ENCODE measurements around the gene SLC19A1.
"Not testable (repeated sequence)": the region's sequence is repeated elsewhere in the genome, so short reads cannot be mapped to it uniquely, and the experiment has no call there.

The SLC19A1 gene

DNA sequence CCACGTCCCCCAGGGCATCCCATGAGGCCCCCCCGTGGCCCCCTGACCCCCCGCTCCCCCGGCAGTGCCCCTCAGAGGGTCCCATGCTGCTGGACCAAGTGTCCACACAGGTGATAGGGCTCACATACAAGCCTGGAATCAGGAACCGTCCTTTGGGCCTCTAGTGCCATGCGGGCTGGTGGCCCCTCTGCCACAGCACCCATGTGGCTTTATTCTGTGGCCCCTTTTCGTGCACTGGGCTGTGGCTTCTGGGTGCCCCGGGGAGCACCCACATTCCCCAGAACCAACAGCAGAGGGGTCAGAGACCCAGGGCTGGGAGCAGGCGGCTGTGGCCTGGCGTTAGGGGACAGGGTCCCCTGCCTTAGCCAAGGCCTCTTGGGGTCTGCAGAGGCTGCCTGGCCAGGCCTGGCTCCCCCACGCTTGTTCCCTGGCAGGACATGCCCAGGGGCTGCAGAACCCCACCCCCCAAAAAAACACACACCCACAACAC is 31.7 kb downstream of the SLC19A1 start:
- TF ChIP-seq JUND (IDR thresholded peaks at IDR 0.05; ENCODE audit: low read depth), result no peak
- DNase-seq (ENCODE audit: low read depth in 1 of 2, low spot score in 1 of 2), result no peak
- in situ Hi-C loops (cut with HindIII; ENCODE audit: low pct_unique_long_range_greater_than_20kb, low sequenced_read_pairs), result no loop called here

DNA sequence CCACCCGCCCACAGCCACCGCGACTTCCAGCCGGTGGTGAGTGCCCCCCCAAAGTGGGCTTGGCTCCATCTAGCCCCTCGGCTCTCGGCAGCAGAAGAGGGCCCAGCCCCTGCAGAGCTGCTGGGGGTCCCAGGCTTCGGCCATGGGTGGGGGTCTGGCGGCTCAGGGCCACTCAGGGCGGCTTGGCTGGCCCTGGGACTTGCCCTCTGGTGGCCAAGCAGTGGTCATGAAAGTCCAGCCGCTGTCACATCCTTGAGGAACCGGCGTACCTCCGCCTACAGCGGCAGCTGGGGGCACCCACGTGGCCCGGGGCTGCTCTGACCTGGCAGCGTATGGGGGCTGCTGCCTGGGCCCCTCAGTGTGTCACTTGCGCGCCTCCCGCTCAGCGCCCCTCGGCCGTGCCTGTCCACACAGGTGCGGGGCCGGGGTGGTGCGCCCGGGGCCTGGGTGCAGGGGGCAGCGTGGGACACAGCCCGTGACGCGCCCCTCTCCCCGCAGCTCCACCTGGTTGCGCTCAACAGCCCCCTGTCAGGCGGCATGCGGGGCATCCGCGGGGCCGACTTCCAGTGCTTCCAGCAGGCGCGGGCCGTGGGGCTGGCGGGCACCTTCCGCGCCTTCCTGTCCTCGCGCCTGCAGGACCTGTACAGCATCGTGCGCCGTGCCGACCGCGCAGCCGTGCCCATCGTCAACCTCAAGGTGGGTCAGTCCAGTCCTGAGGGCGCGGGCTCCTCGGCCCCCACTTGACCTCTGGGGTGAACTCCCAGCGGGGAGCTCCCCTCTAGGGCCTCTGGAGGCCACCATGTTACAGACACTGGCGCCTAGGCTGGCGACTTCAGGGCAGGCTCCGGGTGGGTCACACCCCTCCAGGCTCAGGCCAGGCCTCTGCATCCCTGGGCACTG is 32.4 kb downstream of the SLC19A1 start:
- TF ChIP-seq JUND (IDR thresholded peaks at IDR 0.05; ENCODE audit: low read depth), result no peak
- in situ Hi-C loops (cut with HindIII; ENCODE audit: low pct_unique_long_range_greater_than_20kb, low sequenced_read_pairs), result no loop called here
- DNase-seq (ENCODE audit: low read depth in 1 of 2, low spot score in 1 of 2), result no peak

DNA sequence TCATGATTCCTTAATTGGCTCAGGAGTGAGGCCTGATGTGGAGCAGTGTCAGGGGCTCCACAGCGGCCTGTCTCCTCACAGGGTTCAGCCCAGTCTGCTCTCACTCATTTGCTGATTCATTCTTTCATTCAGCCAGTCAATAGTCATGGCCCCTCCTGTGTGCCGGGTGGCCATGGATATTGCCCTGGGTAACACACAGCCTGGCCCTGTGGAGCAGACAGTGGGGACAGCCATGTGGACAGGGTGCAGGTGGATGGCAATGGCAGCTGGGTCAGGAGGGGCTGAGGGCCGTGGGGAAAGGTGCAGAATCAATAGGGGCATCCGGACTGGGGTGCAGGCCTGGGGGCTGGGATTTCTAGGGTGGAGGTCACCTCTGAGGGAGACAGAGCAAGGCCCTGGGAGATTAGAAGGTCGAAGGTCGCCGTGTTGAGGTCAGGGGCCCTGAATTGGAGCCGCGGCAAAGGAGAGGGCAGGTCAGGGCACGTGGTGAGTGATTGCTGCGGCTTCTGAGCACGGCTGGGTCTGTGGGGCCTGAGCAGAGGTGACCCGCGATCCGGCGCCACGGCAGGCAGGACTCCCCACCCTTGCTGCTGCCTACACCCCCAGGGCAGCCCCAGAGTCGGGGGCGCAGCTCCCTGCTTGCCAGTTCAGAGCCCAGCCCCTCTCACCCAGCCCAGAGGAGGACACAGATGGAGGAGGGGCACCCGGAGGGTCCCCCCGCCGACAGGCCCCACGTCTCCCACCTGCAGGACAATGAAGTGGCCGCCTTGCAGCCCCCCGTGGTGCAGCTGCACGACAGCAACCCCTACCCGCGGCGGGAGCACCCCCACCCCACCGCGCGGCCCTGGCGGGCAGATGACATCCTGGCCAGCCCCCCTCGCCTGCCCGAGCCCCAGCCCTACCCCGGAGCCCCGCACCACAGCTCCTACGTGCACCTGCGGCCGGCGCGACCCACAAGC is 33.4 kb downstream of the SLC19A1 start:
- in situ Hi-C loops (cut with HindIII; ENCODE audit: low pct_unique_long_range_greater_than_20kb, low sequenced_read_pairs), result no loop called here
- TF ChIP-seq JUND (IDR thresholded peaks at IDR 0.05; ENCODE audit: low read depth), result no peak

GRCh38 chr21:45507888-45508508 is 34.2 kb downstream of the SLC19A1 start:
- TF ChIP-seq JUND (IDR thresholded peaks at IDR 0.05; ENCODE audit: low read depth), result no peak
- no peak for DNase-seq (ENCODE audit: low read depth in 1 of 2, low spot score in 1 of 2)
- in situ Hi-C loops (cut with HindIII; ENCODE audit: low pct_unique_long_range_greater_than_20kb, low sequenced_read_pairs), result no loop called here

More for the DNA sequence above, 33.4 kb downstream of the SLC19A1 start:
- no peak for DNase-seq (ENCODE audit: low read depth in 1 of 2, low spot score in 1 of 2)

- DNase-seq (ENCODE audit: low read depth in 1 of 2, low spot score in 1 of 2), result no peak
- in situ Hi-C loops (cut with HindIII; ENCODE audit: low pct_unique_long_range_greater_than_20kb, low sequenced_read_pairs), result no loop called here
- TF ChIP-seq JUND (IDR thresholded peaks at IDR 0.05; ENCODE audit: low read depth), result no peak
Measured at GRCh38 chr21:45507523-45507875, 34.7 kb downstream of the SLC19A1 start.

GRCh38 chr21:45506836-45507522 is 35.3 kb downstream of the SLC19A1 start:
- no peak for TF ChIP-seq JUND (IDR thresholded peaks at IDR 0.05; ENCODE audit: low read depth)
- DNase-seq (ENCODE audit: low read depth in 1 of 2, low spot score in 1 of 2), result no peak
- in situ Hi-C loops (cut with HindIII; ENCODE audit: low pct_unique_long_range_greater_than_20kb, low sequenced_read_pairs), result no loop called here

- no peak for DNase-seq (ENCODE audit: low read depth in 1 of 2, low spot score in 1 of 2)
- in situ Hi-C loops (cut with HindIII; ENCODE audit: low pct_unique_long_range_greater_than_20kb, low sequenced_read_pairs), result no loop called here
Measured at GRCh38 chr21:45506241-45506817, 35.9 kb downstream of the SLC19A1 start.

GRCh38 chr21:45505416-45506021 is 36.7 kb downstream of the SLC19A1 start:
- no peak for TF ChIP-seq JUND (IDR thresholded peaks at IDR 0.05; ENCODE audit: low read depth)
- in situ Hi-C loops (cut with HindIII; ENCODE audit: low pct_unique_long_range_greater_than_20kb, low sequenced_read_pairs), result no loop called here
- DNase-seq (ENCODE audit: low read depth in 1 of 2, low spot score in 1 of 2), result peak in 1 of 2 experiments; percentile 25

More at GRCh38 chr21:45506241-45506817, 35.9 kb downstream of the SLC19A1 start:
- TF ChIP-seq JUND (IDR thresholded peaks at IDR 0.05; ENCODE audit: low read depth), result no peak

- in situ Hi-C loops (cut with HindIII; ENCODE audit: low pct_unique_long_range_greater_than_20kb, low sequenced_read_pairs), result no loop called here
- TF ChIP-seq JUND (IDR thresholded peaks at IDR 0.05; ENCODE audit: low read depth), result no peak
- no peak for DNase-seq (ENCODE audit: low read depth in 1 of 2, low spot score in 1 of 2)
Measured at GRCh38 chr21:45504516-45505415, 37.5 kb downstream of the SLC19A1 start.

DNA sequence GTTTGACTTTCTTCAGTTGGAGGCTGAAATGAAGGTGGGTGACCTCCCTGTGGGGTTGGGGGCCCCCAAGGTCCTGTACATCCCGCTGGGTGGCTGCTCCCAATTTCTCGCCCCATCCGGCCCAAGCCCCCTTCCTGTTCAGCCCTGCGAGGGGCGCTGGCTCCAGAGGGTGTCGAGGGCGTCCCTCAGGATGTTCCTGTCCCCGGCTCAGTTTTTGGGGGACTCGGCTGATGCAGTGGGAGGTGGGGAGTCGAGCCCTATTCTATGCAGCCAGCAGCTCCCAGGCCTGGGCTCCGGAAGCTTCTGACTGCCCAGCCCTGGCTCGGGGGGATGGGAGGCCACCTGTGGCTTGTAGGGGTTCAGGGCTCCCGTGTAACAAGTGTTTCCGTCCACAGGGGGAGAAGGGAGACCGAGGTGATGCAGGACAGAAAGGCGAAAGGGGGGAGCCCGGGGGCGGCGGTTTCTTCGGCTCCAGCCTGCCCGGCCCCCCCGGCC is 38.2 kb downstream of the SLC19A1 start:
- no peak for DNase-seq (ENCODE audit: low read depth in 1 of 2, low spot score in 1 of 2)
- no peak for TF ChIP-seq JUND (IDR thresholded peaks at IDR 0.05; ENCODE audit: low read depth)
- in situ Hi-C loops (cut with HindIII; ENCODE audit: low pct_unique_long_range_greater_than_20kb, low sequenced_read_pairs), result no loop called here

DNA sequence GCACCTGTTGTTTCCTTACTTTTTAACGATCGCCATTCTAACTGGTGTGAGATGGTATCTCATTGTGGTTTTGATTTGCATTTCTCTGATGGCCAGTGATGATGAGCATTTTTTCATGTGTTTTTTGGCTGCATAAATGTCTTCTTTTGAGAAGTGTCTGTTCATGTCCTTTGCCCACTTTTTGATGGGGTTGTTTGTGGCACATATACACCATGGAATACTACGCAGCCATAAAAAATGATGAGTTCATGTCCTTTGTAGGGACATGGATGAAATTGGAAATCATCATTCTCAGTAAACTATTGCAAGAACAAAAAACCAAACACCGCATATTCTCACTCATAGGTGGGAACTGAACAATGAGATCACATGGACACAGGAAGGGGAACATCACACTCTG is 39.0 kb downstream of the SLC19A1 start:
- in situ Hi-C loops (cut with HindIII; ENCODE audit: low pct_unique_long_range_greater_than_20kb, low sequenced_read_pairs); DNase-seq (ENCODE audit: low read depth in 1 of 2, low spot score in 1 of 2): not testable (repeated sequence)

Measured in T47D (cell line).